Stomach (tissue), 4 donors: Measurements from ENCODE around the gene ADNP.

Source experiments
- CTCF ChIP-seq, 7 experiments: fragments of 450-650 bp in 4 of 7; fragments of 200-600 bp in 3 of 7; sonication (generic) in 3 of 7; IDR thresholded peaks; one replicate each; pipeline ENCODE4 v1.5.1; 2016 to 2019; ENCODE audit warnings: antibody characterized with exemption in 7 of 7, control low read depth in 2 of 7, mild to moderate bottlenecking in 1 of 7
- EP300 ChIP-seq: sonication (generic); formaldehyde crosslinking; IDR thresholded peaks from one replicate; pipeline ENCODE4 v1.6.1; 2017; ENCODE audit warnings: antibody characterized with exemption
- POLR2A ChIP-seq, 4 donors: fragments of 450-650 bp; IDR thresholded peaks; one replicate each; pipeline ENCODE4 v1.6.1; 2016; ENCODE audit warnings: antibody characterized with exemption in 4 of 4, control low read depth in 2 of 4, mild to moderate bottlenecking in 1 of 4, moderate library complexity in 1 of 4
- POLR2AphosphoS5 ChIP-seq, 3 donors: sonication (generic); formaldehyde crosslinking; IDR thresholded peaks; one replicate each; pipeline ENCODE4 v1.6.1; 2016; ENCODE audit warnings: antibody characterized with exemption in 3 of 3

GRCh38 chr20:50866036-50866685 is 65.1 kb downstream of the ADNP start:
- no peak for TF ChIP-seq POLR2A (IDR thresholded peaks at IDR 0.05)
- no peak for TF ChIP-seq CTCF (IDR thresholded peaks at IDR 0.05)
- no peak for TF ChIP-seq POLR2AphosphoS5 (IDR thresholded peaks at IDR 0.05)
- TF ChIP-seq EP300, result no peak
